ENCODE results near the gene KLC3.
"Not testable (repeated sequence)": the region's sequence is repeated elsewhere in the genome, so short reads cannot be mapped to it uniquely, and the experiment has no call there.

The KLC3 gene

DNA sequence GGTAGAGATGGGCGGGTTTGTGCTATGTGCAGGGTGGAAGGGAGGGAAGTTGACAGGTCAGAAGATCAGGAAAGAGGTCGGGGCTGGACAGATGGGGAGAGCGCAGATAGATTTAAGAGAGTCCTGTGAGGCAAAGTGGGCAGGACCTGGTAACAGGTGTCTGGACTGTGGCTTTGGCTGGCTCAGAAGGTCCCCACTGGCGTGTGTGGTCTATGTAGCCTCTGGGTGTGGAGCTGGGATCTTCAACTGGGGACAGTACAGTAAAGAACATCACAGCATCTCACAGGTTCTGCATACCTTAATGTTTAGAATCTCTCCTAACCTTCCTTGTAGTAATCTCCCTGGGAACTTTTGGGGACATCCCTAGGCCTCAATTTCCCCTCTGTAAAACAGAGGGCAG, 35.5 kb upstream of the KLC3 start:
- TF ChIP-seq, protein P1, sequence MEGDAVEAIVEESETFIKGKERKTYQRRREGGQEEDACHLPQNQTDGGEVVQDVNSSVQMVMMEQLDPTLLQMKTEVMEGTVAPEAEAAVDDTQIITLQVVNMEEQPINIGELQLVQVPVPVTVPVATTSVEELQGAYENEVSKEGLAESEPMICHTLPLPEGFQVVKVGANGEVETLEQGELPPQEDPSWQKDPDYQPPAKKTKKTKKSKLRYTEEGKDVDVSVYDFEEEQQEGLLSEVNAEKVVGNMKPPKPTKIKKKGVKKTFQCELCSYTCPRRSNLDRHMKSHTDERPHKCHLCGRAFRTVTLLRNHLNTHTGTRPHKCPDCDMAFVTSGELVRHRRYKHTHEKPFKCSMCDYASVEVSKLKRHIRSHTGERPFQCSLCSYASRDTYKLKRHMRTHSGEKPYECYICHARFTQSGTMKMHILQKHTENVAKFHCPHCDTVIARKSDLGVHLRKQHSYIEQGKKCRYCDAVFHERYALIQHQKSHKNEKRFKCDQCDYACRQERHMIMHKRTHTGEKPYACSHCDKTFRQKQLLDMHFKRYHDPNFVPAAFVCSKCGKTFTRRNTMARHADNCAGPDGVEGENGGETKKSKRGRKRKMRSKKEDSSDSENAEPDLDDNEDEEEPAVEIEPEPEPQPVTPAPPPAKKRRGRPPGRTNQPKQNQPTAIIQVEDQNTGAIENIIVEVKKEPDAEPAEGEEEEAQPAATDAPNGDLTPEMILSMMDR (IDR thresholded peaks at IDR 0.05; ENCODE audit: low read depth, low read length): no peak
- H3K4me3 ChIP-seq (replicated peaks in 1 of 2; ENCODE audit: low read depth in 2 of 2, low read length in 2 of 2): no peak overlapping the region
- DNase-seq (ENCODE audit: low read depth in 2 of 2): no peak

DNA sequence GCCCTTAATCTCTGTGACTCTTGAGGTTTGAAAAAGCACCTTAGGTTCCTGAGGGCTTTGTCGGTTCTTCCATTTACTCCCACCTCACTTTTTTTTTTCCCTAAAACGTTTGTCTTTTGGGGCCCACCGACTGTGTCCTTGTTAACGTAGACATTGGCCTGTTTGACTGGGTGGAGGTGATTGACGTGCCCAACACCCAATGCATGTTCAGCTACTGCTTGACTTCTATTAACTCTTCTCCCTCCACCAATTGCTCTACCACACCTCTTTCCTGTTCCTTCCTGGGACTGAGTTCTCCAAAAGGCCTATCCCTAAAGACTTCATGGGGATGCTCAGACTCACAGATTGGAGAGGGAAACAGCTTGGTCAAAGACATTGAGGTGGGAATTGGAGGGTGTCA, 35.1 kb upstream of the KLC3 start:
- peak; percentile 43 to 47 for DNase-seq (ENCODE audit: low read depth in 2 of 2)
- TF ChIP-seq, protein P1 (IDR thresholded peaks at IDR 0.05; ENCODE audit: low read depth, low read length): no peak
- no peak overlapping the region for H3K4me3 ChIP-seq (replicated peaks in 1 of 2; ENCODE audit: low read depth in 2 of 2, low read length in 2 of 2)

DNA sequence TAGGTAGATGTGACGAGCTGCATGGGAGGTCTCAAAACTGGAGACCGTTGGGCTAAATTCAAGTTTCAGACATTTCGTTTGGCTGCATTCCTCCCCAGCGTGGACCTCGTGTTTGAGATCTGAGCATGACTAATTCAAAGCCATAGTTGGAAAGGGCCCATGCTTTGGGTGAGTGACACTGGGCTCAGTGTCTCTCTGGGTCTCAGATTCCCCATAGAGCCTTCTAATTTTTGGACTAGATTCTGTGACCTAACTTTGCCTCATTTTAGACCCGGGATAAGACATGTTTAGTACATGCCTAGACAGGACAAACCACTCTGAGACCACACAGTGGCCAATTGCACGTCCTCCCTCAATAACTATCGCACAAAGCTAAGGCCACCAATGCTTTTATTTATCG, 34.5 kb upstream of the KLC3 start:
- peak in 1 of 2 donors; percentile 26 for DNase-seq (ENCODE audit: low read depth in 2 of 2)
- no peak overlapping the region for H3K4me3 ChIP-seq (replicated peaks in 1 of 2; ENCODE audit: low read depth in 2 of 2, low read length in 2 of 2)
- TF ChIP-seq, protein P1 (IDR thresholded peaks at IDR 0.05; ENCODE audit: low read depth, low read length): no peak

DNA sequence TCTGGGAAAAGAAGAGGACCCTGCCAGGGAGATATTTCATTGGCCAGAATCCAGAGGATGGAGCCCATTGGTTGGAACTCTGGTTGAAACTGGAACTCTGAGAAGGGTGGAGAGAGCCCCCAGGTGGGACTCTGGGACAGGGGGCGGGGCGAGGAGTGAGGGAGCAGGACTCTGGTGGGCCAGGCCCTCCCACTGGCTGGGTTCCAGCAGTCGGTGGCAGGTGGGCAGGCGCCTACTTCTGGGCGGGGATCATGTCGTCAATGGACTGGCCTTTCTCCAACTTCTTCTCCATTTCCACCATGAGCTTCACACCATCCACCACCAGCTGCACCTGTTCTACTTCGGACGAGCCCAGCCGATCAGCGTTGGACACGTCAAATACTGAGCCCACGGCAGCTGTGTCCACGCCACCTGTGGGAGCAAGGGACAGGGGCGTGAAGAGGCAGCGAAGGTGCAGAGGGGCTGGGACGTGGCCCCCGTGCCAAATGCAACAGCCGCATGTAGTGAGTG, 34.0 kb upstream of the KLC3 start:
- TF ChIP-seq, protein P1 (IDR thresholded peaks at IDR 0.05; ENCODE audit: low read depth, low read length): no peak
- H3K4me3 ChIP-seq (replicated peaks in 1 of 2; ENCODE audit: low read depth in 2 of 2, low read length in 2 of 2): no peak overlapping the region
- DNase-seq (ENCODE audit: low read depth in 2 of 2): no peak

DNA sequence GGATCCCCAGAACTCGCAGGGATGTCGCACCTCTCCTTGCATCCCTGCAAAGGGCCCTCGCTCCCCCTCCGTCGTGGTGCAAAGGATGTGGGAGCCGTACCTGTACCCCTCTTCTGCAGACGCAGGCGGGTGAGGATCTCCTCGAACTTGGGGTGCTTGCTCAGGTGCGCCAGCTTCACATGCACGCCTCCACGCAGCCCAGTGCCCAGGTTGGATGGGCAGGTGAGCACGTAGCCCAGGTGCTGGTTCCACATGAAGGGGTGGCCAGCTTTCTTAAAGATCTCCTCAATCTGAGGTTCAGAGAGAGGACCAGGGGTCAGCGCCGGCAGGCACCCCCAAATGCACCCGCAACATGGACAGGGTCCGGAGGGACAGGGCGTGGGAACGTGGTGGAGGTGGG, 33.2 kb upstream of the KLC3 start:
- TF ChIP-seq, protein P1 (IDR thresholded peaks at IDR 0.05; ENCODE audit: low read depth, low read length): no peak
- no peak for DNase-seq (ENCODE audit: low read depth in 2 of 2)
- no peak overlapping the region for H3K4me3 ChIP-seq (replicated peaks in 1 of 2; ENCODE audit: low read depth in 2 of 2, low read length in 2 of 2)

DNA sequence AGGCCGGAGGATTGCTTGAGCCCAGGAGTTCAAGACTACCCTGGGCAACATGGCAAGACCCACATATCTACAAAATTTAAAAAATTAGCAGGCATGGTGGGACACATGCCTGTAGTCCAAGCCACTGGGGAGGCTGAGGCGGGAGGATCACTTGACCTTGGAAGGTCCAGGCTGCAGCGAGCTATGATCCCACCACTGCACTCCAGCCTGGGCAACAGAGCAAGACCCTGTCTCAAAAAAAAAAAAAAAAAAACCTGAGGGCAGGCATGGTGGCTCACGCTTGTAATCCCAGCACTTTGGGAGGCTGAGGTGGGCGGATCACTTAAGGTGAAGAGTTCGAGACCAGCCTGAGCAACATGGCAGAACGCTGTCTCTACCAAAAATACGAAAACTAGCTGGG, 31.2 kb upstream of the KLC3 start:
- DNase-seq (ENCODE audit: low read depth in 2 of 2); H3K4me3 ChIP-seq (replicated peaks in 1 of 2; ENCODE audit: low read depth in 2 of 2, low read length in 2 of 2): not testable (repeated sequence)

DNA sequence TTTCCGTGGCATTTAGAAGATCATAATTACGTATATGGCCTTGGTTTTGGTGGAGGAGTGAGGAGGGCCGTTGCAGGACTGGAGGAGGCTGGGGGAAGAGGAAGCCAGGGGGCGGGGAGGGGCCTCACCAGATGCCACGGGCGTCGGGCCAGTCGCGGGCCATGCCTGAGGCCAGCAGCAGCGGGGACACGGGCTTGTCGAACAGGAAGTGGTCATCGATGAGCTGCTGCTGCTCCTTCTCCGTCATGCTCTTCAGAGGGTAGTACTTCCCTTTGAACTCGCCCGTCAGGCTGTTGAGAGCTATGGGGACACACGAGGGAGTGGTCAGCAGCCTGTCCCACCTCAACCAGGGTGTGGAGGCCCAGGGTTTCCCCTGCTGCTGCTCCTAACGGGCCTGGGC, 28.9 kb upstream of the KLC3 start:
- no peak for DNase-seq (ENCODE audit: low read depth in 2 of 2)
- TF ChIP-seq, protein P1 (IDR thresholded peaks at IDR 0.05; ENCODE audit: low read depth, low read length): no peak
- H3K4me3 ChIP-seq (replicated peaks in 1 of 2; ENCODE audit: low read depth in 2 of 2, low read length in 2 of 2): no peak overlapping the region

DNA sequence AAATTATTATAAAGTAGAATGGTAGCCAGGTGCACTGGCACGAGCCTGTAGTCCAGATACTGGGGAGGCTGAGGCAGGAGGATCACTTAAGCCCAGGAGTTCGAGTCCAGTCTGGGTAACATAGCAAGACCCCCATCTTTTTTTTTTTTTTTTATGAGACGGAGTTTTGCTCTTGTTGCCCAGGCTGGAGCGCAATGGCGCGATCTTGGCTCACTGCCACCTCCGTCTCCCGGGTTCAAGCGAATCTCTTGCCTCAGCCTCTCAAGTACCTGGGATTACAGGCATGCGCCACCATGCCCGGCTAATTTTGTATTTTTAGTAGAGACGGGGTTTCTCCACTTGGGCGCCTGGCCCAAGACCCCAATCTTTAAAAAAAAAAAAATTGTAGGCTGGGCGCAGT, 28.3 kb upstream of the KLC3 start:
- DNase-seq (ENCODE audit: low read depth in 2 of 2); H3K4me3 ChIP-seq (replicated peaks in 1 of 2; ENCODE audit: low read depth in 2 of 2, low read length in 2 of 2): not testable (repeated sequence)

Measured in cardiac fibroblast (primary cell).